ENCODE measurements around the gene RECK. TPM values are rescaled to one million over a fixed set of nuclear protein-coding genes. Genes with fewer than 3 reads are reported as not detected.

Gene RECK
- total and polyA plus RNA-seq, 2 experiments from 2014 or later: 8.5 to 11.1 TPM

DNA sequence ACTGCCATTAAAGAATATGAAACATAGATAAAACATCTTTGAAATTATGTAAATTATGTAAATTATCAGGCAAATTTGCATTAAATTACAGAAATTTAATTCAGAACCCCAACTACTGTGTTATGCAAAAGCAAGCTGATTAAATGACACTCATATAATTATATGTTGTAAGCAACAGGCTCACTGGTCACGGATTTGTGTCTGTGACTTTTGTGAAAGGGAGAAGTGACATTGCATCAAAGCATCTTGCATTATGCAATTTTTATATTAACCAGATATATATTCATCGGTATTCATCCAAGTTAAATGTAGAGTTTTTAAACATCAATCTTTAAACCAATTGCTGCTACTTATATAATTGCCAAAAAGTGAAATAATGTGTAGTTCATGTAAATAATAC is 86.8 kb downstream of the RECK start:
- no peak for DNase-seq (ENCODE audit: low read depth in 1 of 2, low spot score in 1 of 2)
- no peak overlapping the region for H3K4me3 ChIP-seq
- TF ChIP-seq, protein P1, sequence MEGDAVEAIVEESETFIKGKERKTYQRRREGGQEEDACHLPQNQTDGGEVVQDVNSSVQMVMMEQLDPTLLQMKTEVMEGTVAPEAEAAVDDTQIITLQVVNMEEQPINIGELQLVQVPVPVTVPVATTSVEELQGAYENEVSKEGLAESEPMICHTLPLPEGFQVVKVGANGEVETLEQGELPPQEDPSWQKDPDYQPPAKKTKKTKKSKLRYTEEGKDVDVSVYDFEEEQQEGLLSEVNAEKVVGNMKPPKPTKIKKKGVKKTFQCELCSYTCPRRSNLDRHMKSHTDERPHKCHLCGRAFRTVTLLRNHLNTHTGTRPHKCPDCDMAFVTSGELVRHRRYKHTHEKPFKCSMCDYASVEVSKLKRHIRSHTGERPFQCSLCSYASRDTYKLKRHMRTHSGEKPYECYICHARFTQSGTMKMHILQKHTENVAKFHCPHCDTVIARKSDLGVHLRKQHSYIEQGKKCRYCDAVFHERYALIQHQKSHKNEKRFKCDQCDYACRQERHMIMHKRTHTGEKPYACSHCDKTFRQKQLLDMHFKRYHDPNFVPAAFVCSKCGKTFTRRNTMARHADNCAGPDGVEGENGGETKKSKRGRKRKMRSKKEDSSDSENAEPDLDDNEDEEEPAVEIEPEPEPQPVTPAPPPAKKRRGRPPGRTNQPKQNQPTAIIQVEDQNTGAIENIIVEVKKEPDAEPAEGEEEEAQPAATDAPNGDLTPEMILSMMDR (IDR thresholded peaks at IDR 0.05; ENCODE audit: low read depth, low read length): no peak
- no peaks in the 10 kb centered on the region for H3K9me3 ChIP-seq (ENCODE audit: low read depth)
- H3K36me3 ChIP-seq: peaks cover 2% of the 10 kb centered on the region
- no peaks in the 10 kb centered on the region for H3K4me1 ChIP-seq (ENCODE audit: low read depth)
- H3K27ac ChIP-seq: no peak overlapping the region
- no peaks in the 10 kb centered on the region for H3K27me3 ChIP-seq

DNA sequence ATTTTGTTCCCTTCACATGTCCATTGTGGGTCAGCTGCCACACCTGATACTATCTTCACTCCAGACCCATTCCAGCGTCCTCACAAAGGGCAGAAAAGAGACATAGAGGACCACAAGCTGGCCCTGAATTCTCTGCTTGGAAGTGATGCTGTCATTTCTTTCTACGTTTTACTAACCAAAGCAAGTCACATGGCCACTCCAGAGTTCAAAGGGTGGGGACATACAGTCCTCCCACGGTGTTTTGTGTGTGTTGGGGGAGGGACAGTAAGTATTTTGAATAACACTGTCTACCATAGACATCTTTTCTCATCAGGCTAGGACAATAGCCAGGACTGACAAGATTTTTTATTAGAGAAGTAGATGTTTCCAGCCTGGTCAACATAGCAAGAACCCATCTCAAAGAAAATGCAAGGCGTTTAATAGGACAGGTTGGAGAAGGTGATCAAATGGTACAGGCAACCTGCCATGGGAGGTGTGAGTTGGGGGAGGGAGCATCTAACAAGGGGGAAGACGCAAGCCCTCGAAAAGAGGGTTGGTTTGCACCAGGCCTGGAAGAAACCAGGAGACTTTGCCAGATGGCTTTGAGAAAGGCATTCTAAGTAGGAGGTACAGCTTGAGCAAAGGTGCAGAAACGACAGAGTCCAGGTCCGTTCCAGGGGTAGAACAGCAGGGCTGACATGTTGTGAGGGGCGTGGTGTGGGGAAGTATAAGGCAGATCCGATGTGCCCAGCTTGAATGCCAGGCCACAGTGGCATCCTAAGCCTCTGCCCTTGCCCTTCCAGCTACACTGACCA is 88.5 kb downstream of the RECK start:
- no peak for DNase-seq (ENCODE audit: low read depth in 1 of 2, low spot score in 1 of 2)
- Histone ChIP-seq H3K27me3 (no peaks in the 10 kb centered on the region), H3K9me3 (ENCODE audit: low read depth) (no peaks in the 10 kb centered on the region), H3K27ac (no peak overlapping the region), H3K36me3 (no peaks in the 10 kb centered on the region), H3K4me1 (ENCODE audit: low read depth) (no peaks in the 10 kb centered on the region), H3K4me3 (no peak overlapping the region)
- TF ChIP-seq, protein P1 (IDR thresholded peaks at IDR 0.05; ENCODE audit: low read depth, low read length): no peak

DNA sequence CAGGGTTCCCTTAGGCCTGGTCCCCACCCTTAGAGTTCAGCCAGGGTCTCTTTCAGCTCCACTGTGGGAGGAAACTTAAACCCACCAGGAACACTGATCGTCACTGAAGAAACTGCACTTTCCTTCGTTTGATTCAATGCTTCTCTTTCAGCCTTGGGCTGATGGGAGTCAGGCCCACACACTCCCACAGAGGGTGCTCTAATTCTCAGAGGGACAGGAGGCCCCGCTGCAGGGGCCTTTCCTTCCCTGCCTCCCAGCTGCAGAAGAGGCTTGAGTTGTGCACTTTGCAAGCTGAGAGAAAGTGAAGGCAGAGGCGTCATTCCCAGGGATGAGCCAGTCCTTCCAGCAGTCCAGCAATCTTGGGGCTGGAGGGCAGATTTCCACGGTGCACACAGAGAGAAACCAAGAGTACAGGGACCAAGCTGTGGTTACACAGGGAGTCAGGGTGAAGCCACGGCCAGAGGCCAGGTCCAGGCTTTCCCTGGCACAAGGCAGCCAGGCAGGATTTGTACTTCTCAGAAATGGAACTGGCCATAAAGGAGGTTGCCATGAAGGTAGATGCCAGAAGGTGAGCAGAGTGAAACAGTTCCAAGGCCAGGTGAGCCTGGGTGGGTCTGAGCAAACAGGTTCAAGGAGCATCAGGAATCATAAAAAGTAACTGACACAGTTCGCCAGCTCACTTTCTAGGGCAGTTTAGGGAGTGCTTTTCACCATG is 89.5 kb downstream of the RECK start:
- no peaks in the 10 kb centered on the region for H3K27me3 ChIP-seq
- H3K4me3 ChIP-seq: no peak overlapping the region
- no peaks in the 10 kb centered on the region for H3K4me1 ChIP-seq (ENCODE audit: low read depth)
- no peaks in the 10 kb centered on the region for H3K9me3 ChIP-seq (ENCODE audit: low read depth)
- H3K36me3 ChIP-seq: no peaks in the 10 kb centered on the region
- H3K27ac ChIP-seq: no peak overlapping the region
- TF ChIP-seq, protein P1 (IDR thresholded peaks at IDR 0.05; ENCODE audit: low read depth, low read length): no peak
- no peak for DNase-seq (ENCODE audit: low read depth in 1 of 2, low spot score in 1 of 2)

DNA sequence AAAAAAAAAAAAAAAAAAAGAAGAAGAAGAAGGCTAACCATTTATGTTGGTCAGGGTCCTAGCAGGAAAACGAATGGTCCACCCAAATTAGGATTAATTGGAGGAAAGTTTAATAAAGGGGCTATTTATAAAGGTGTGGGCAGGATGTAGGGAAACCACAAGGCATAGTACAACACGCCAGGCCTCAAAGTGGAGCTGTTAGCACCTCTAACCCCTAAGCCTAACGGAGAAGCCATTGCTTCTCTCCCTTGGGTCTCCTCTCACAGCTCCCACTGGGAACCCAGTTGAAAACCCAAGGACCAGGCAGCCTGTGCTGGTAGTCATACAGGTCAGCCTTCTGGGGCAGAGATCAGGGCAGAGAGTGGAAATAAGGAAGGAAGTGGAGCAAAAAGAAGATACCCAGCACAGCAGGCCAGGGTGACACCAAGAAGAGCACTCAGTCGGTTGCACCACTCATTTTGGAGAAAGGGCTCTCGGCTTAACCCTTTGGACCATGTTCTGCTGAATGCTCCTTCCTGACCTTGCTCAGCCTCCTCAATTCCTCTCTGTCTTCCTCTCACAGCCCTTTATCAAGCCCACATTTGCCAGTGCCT is 91.0 kb downstream of the RECK start:
- Histone ChIP-seq H3K9me3 (ENCODE audit: low read depth) (no peaks in the 10 kb centered on the region), H3K4me1 (ENCODE audit: low read depth) (no peaks in the 10 kb centered on the region), H3K4me3 (no peak overlapping the region), H3K36me3 (no peaks in the 10 kb centered on the region), H3K27me3 (peaks cover 6% of the 10 kb centered on the region), H3K27ac (no peak overlapping the region)
- DNase-seq (ENCODE audit: low read depth in 1 of 2, low spot score in 1 of 2): no peak
- TF ChIP-seq, protein P1 (IDR thresholded peaks at IDR 0.05; ENCODE audit: low read depth, low read length): no peak

DNA sequence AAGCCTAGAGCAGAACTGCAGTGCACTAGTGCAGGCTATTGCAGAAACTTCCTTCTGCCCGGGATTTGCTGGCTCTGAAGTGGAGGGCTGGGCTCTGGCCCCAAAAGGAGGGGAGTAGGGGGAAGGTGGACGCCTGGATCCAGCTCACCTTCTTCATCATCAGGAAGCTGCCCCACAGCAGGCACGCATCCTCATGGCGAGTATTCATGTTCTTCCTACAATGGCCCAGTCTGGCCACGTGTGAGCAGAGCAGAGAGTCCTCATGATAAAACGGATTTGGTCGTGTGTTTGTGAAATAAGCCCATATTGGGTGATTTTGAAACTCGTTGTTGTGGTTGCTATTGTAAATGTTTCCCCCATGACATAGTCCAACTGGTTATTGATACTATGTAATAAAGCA is 91.6 kb downstream of the RECK start:
- no peaks in the 10 kb centered on the region for H3K36me3 ChIP-seq
- H3K9me3 ChIP-seq (ENCODE audit: low read depth): no peaks in the 10 kb centered on the region
- TF ChIP-seq, protein P1 (IDR thresholded peaks at IDR 0.05; ENCODE audit: low read depth, low read length): no peak
- H3K4me1 ChIP-seq (ENCODE audit: low read depth): no peaks in the 10 kb centered on the region
- DNase-seq (ENCODE audit: low read depth in 1 of 2, low spot score in 1 of 2): no peak
- no peak overlapping the region for H3K4me3 ChIP-seq
- peaks cover 12% of the 10 kb centered on the region for H3K27me3 ChIP-seq
- no peak overlapping the region for H3K27ac ChIP-seq

Measured in cardiac muscle cell (in vitro differentiated cells and primary cell).